ENCODE results near the gene PASD1. TPM values are rescaled to one million over a fixed set of nuclear protein-coding genes. Genes with fewer than 3 reads are reported as not detected.

Gene PASD1
- total RNA-seq, 1 donor from 2014 or later: not detected

DNA sequence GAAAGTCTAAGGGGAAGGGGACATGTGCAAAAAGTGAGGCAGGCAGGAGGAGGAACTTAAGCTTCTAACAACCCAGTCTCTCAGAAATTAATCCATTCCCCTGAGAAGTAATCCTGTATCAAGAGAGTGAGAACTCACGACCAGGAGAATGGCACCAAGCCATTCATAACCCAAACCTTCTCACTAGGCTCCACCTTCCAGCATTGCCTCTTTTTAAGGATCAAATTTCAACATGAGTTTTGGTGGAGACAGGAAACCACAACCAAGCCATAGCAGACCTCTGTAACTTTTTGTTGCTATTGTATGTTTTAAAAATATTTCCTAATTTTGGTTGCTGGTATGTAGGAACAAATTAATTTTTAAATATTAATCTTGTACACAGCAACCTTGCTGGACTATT, 32.8 kb downstream of the PASD1 start:
- Mint-ChIP-seq H3K4me3 (ENCODE audit: unreplicated experiment) (no peak overlapping the region), H3K36me3 (ENCODE audit: unreplicated experiment) (no peaks in the 10 kb centered on the region), H3K27me3 (ENCODE audit: unreplicated experiment) (no peaks in the 10 kb centered on the region), H3K9me3 (ENCODE audit: unreplicated experiment) (peaks cover 1% of the 10 kb centered on the region), H3K27ac (ENCODE audit: unreplicated experiment) (no peak overlapping the region), H3K4me1 (ENCODE audit: low read depth, unreplicated experiment) (peaks cover 2% of the 10 kb centered on the region)
- DNase-seq: no peak
- no peak for TF ChIP-seq CTCF (IDR thresholded peaks at IDR 0.05; ENCODE audit: partially characterized antibody, unreplicated experiment)

- H3K4me3 Mint-ChIP-seq (ENCODE audit: unreplicated experiment): no peak overlapping the region
- peaks cover 1% of the 10 kb centered on the region for H3K9me3 Mint-ChIP-seq (ENCODE audit: unreplicated experiment)
- no peak overlapping the region for H3K27ac Mint-ChIP-seq (ENCODE audit: unreplicated experiment)
- DNase-seq: no peak
- no peak for TF ChIP-seq CTCF (IDR thresholded peaks at IDR 0.05; ENCODE audit: partially characterized antibody, unreplicated experiment)
- no peaks in the 10 kb centered on the region for H3K36me3 Mint-ChIP-seq (ENCODE audit: unreplicated experiment)
- H3K27me3 Mint-ChIP-seq (ENCODE audit: unreplicated experiment): no peaks in the 10 kb centered on the region
- H3K4me1 Mint-ChIP-seq (ENCODE audit: low read depth, unreplicated experiment): no peaks in the 10 kb centered on the region
These were observed 41.5 kb downstream of the PASD1 start for GRCh38 chrX:151604931-151605330.

GRCh38 chrX:151609222-151609621, 45.7 kb downstream of the PASD1 start:
- Mint-ChIP-seq H3K9me3 (ENCODE audit: unreplicated experiment) (no peaks in the 10 kb centered on the region), H3K4me3 (ENCODE audit: unreplicated experiment) (no peak overlapping the region), H3K27me3 (ENCODE audit: unreplicated experiment) (no peaks in the 10 kb centered on the region), H3K36me3 (ENCODE audit: unreplicated experiment) (no peaks in the 10 kb centered on the region), H3K27ac (ENCODE audit: unreplicated experiment) (no peak overlapping the region), H3K4me1 (ENCODE audit: low read depth, unreplicated experiment) (no peaks in the 10 kb centered on the region)
- DNase-seq: no peak
- no peak for TF ChIP-seq CTCF (IDR thresholded peaks at IDR 0.05; ENCODE audit: partially characterized antibody, unreplicated experiment)

DNA sequence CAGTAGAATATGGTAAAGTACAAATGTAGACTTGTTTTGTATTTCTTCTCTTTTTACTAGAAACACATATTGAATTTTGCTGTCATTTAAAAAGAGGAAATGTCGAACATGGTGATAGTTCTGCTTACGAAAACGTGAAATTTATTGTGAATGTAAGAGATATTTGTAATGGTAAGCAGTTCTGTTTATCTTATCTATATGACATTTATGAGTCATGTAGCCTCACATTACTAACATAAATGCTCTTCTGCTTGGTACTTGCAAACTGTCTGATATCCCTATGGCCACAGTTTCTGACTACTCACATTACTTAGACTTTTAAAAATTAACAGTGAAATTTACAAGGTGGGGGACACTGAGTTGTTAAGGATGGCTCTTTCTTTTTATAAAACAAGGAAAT, 57.9 kb downstream of the PASD1 start:
- DNase-seq: no peak
- peaks cover 5% of the 10 kb centered on the region for H3K4me1 Mint-ChIP-seq (ENCODE audit: low read depth, unreplicated experiment)

DNA sequence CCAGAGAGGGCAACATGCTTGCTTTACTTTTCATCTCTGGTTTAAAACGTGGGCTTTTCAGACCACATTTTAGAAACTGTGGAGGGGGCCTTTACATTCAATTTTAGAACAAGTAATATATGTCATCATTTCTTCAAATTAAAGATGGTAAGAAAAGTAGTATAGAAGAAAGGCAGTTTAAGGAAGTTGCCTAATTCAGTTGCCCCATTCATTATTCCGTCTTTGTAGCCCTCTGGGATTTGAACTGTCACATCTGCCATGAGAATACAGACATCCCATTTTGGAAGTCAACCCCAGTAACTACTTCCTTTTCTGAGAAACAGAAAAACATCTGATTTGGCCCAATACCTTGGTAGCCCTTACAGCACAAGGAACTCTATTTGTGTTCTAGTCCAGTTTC, 61.2 kb downstream of the PASD1 start:
- no peak for TF ChIP-seq CTCF (IDR thresholded peaks at IDR 0.05; ENCODE audit: partially characterized antibody, unreplicated experiment)

More for the DNA sequence above, 57.9 kb downstream of the PASD1 start:
- H3K9me3 Mint-ChIP-seq (ENCODE audit: unreplicated experiment): no peaks in the 10 kb centered on the region
- no peak for TF ChIP-seq CTCF (IDR thresholded peaks at IDR 0.05; ENCODE audit: partially characterized antibody, unreplicated experiment)
- no peaks in the 10 kb centered on the region for H3K36me3 Mint-ChIP-seq (ENCODE audit: unreplicated experiment)
- H3K27ac Mint-ChIP-seq (ENCODE audit: unreplicated experiment): no peak overlapping the region
- H3K27me3 Mint-ChIP-seq (ENCODE audit: unreplicated experiment): no peaks in the 10 kb centered on the region
- H3K4me3 Mint-ChIP-seq (ENCODE audit: unreplicated experiment): no peak overlapping the region

More for the DNA sequence above, 61.2 kb downstream of the PASD1 start:
- H3K4me3 Mint-ChIP-seq (ENCODE audit: unreplicated experiment): no peak overlapping the region
- H3K4me1 Mint-ChIP-seq (ENCODE audit: low read depth, unreplicated experiment): peaks cover 5% of the 10 kb centered on the region
- H3K27ac Mint-ChIP-seq (ENCODE audit: unreplicated experiment): no peak overlapping the region
- H3K9me3 Mint-ChIP-seq (ENCODE audit: unreplicated experiment): no peaks in the 10 kb centered on the region
- DNase-seq: no peak
- no peaks in the 10 kb centered on the region for H3K36me3 Mint-ChIP-seq (ENCODE audit: unreplicated experiment)
- H3K27me3 Mint-ChIP-seq (ENCODE audit: unreplicated experiment): no peaks in the 10 kb centered on the region

All from glutamatergic neuron (in vitro differentiated cells).